Central memory CD8-positive, alpha-beta T cell (primary cell): ENCODE measurements around the gene SNED1.
A peak's percentile ranks its signal among the peaks of the same experiment; 100 is the strongest.

Experiments
- ATAC-seq: fragments of 150-1000 bp; cut with Tn5 transposase; replicated peaks from 2 replicates; pipeline ENCODE4 v1.10.0; 2022; ENCODE audit warnings: mild to moderate bottlenecking, moderate FRiP score, moderate number of reproducible peaks; ENCODE audit not compliant: poor library complexity, severe bottlenecking; ENCODE audit errors: extremely low read depth
- DNase-seq, 2 donors: peaks; one replicate each; pipeline ENCODE4 v3.0.0; 2021; ENCODE audit warnings: low spot score in 2 of 2
- H3K27ac Mint-ChIP-seq: one replicate; pipeline ENCODE4 v1.8.0; 2022; ENCODE audit warnings: low read depth, mild to moderate bottlenecking, moderate library complexity, mixed read lengths
- H3K27me3 Mint-ChIP-seq: one replicate; pipeline ENCODE4 v1.8.0; 2022; ENCODE audit warnings: mixed read lengths
- H3K36me3 Mint-ChIP-seq: one replicate; pipeline ENCODE4 v1.8.0; 2022; ENCODE audit warnings: mild to moderate bottlenecking, moderate library complexity, mixed read lengths; ENCODE audit not compliant: insufficient read depth
- H3K4me1 Mint-ChIP-seq: one replicate; pipeline ENCODE4 v1.8.0; 2022; ENCODE audit warnings: mixed read lengths
- H3K4me3 Mint-ChIP-seq: one replicate; pipeline ENCODE4 v1.8.0; 2022; ENCODE audit warnings: mild to moderate bottlenecking, moderate library complexity, mixed read lengths
- H3K9me3 Mint-ChIP-seq: one replicate; pipeline ENCODE4 v1.8.0; 2022; ENCODE audit warnings: mixed read lengths

Gene SNED1

GRCh38 chr2:240996161-240996833 lies 2.1 kb upstream of the SNED1 start:
- no peak for ATAC-seq
- no peak for DNase-seq
- Mint-ChIP-seq H3K27me3 (peaks cover 39% of the 10 kb centered on the region), H3K4me3 (no peak overlapping the region), H3K36me3 (no peaks in the 10 kb centered on the region), H3K9me3 (no peaks in the 10 kb centered on the region), H3K27ac (no peak overlapping the region), H3K4me1 (peaks cover 5% of the 10 kb centered on the region)

- no peak for ATAC-seq
- H3K4me1 Mint-ChIP-seq, result peaks cover 5% of the 10 kb centered on the region
- peaks cover 39% of the 10 kb centered on the region for H3K27me3 Mint-ChIP-seq
- DNase-seq, result no peak
- H3K9me3 Mint-ChIP-seq, result no peaks in the 10 kb centered on the region
- H3K27ac Mint-ChIP-seq, result no peak overlapping the region
- H3K36me3 Mint-ChIP-seq, result no peaks in the 10 kb centered on the region
- H3K4me3 Mint-ChIP-seq, result no peak overlapping the region
Measured at GRCh38 chr2:240996834-240997140, 1.6 kb upstream of the SNED1 start.

GRCh38 chr2:240997141-240997855 lies 1.1 kb upstream of the SNED1 start:
- no peak for ATAC-seq
- Mint-ChIP-seq H3K27ac (no peak overlapping the region), H3K36me3 (no peaks in the 10 kb centered on the region), H3K27me3 (peaks cover 35% of the 10 kb centered on the region), H3K9me3 (no peaks in the 10 kb centered on the region), H3K4me1 (peaks cover 2% of the 10 kb centered on the region), H3K4me3 (peak overlapping the region; percentile 64)
- DNase-seq, result no peak

GRCh38 chr2:240998706-240998994 lies 232 bp downstream of the SNED1 start:
- DNase-seq (no peak), ATAC-seq (no peak)
- H3K36me3 Mint-ChIP-seq, result no peaks in the 10 kb centered on the region
- H3K4me1 Mint-ChIP-seq, result no peaks in the 10 kb centered on the region
- peaks cover 27% of the 10 kb centered on the region for H3K27me3 Mint-ChIP-seq
- H3K27ac Mint-ChIP-seq, result no peak overlapping the region
- H3K9me3 Mint-ChIP-seq, result peaks cover 6% of the 10 kb centered on the region
- peak overlapping the region; percentile 36 for H3K4me3 Mint-ChIP-seq

GRCh38 chr2:240998995-240999791 lies 775 bp downstream of the SNED1 start:
- H3K9me3 Mint-ChIP-seq, result peaks cover 11% of the 10 kb centered on the region
- no peak overlapping the region for H3K27ac Mint-ChIP-seq
- ATAC-seq, result no peak
- peak overlapping the region; percentile 36 for H3K4me3 Mint-ChIP-seq
- H3K4me1 Mint-ChIP-seq, result no peaks in the 10 kb centered on the region
- peaks cover 27% of the 10 kb centered on the region for H3K27me3 Mint-ChIP-seq
- H3K36me3 Mint-ChIP-seq, result no peaks in the 10 kb centered on the region
- DNase-seq, result no peak

- Mint-ChIP-seq H3K27me3 (peaks cover 27% of the 10 kb centered on the region), H3K9me3 (peaks cover 11% of the 10 kb centered on the region), H3K27ac (no peak overlapping the region), H3K36me3 (no peaks in the 10 kb centered on the region), H3K4me1 (no peaks in the 10 kb centered on the region), H3K4me3 (peak overlapping the region; percentile 17)
- no peak for ATAC-seq
- DNase-seq, result no peak
Measured at GRCh38 chr2:240999873-241000541, 1.6 kb downstream of the SNED1 start.

GRCh38 chr2:241000831-241001321 lies 2.5 kb downstream of the SNED1 start:
- DNase-seq (no peak), ATAC-seq (no peak)
- Mint-ChIP-seq H3K36me3 (peaks cover 1% of the 10 kb centered on the region), H3K4me3 (peak overlapping the region; percentile 17), H3K4me1 (no peaks in the 10 kb centered on the region), H3K27me3 (peaks cover 32% of the 10 kb centered on the region), H3K27ac (no peak overlapping the region), H3K9me3 (peaks cover 16% of the 10 kb centered on the region)

- H3K4me3 Mint-ChIP-seq, result no peak overlapping the region
- H3K36me3 Mint-ChIP-seq, result peaks cover 1% of the 10 kb centered on the region
- no peaks in the 10 kb centered on the region for H3K4me1 Mint-ChIP-seq
- peaks cover 31% of the 10 kb centered on the region for H3K27me3 Mint-ChIP-seq
- H3K27ac Mint-ChIP-seq, result no peak overlapping the region
- ATAC-seq, result no peak
- H3K9me3 Mint-ChIP-seq, result peaks cover 21% of the 10 kb centered on the region
- no peak for DNase-seq
Measured at GRCh38 chr2:241001413-241002274, 3.2 kb downstream of the SNED1 start.

- DNase-seq (peak in 1 of 2 donors; percentile 10), ATAC-seq (no peak)
- Mint-ChIP-seq H3K36me3 (peaks cover 1% of the 10 kb centered on the region), H3K9me3 (peaks cover 21% of the 10 kb centered on the region), H3K4me1 (no peaks in the 10 kb centered on the region), H3K27ac (no peak overlapping the region), H3K27me3 (peaks cover 23% of the 10 kb centered on the region), H3K4me3 (no peak overlapping the region)
Measured at GRCh38 chr2:241002275-241003046, 4.0 kb downstream of the SNED1 start.

GRCh38 chr2:241003047-241003360 lies 4.6 kb downstream of the SNED1 start:
- H3K27me3 Mint-ChIP-seq, result peaks cover 22% of the 10 kb centered on the region
- H3K27ac Mint-ChIP-seq, result no peak overlapping the region
- ATAC-seq (no peak), DNase-seq (no peak)
- H3K36me3 Mint-ChIP-seq, result peaks cover 1% of the 10 kb centered on the region
- H3K9me3 Mint-ChIP-seq, result peaks cover 21% of the 10 kb centered on the region
- no peak overlapping the region for H3K4me3 Mint-ChIP-seq
- no peaks in the 10 kb centered on the region for H3K4me1 Mint-ChIP-seq

- Mint-ChIP-seq H3K27me3 (peaks cover 26% of the 10 kb centered on the region), H3K27ac (no peak overlapping the region), H3K4me3 (no peak overlapping the region), H3K36me3 (peaks cover 1% of the 10 kb centered on the region), H3K4me1 (no peaks in the 10 kb centered on the region), H3K9me3 (peaks cover 21% of the 10 kb centered on the region)
- ATAC-seq (no peak), DNase-seq (no peak)
Measured at GRCh38 chr2:241003369-241003768, 5.0 kb downstream of the SNED1 start.
